ENCODE data around the gene BTN3A1. TPM values are rescaled to one million over a fixed set of nuclear protein-coding genes. Genes with fewer than 3 reads are reported as not detected.

Gene BTN3A1
- total and polyA plus RNA-seq, 2 of the 13 experiments (the other 11 are each of a cell fraction or from before 2014, with no cell fraction given): 13.3 to 14.0 TPM

DNA sequence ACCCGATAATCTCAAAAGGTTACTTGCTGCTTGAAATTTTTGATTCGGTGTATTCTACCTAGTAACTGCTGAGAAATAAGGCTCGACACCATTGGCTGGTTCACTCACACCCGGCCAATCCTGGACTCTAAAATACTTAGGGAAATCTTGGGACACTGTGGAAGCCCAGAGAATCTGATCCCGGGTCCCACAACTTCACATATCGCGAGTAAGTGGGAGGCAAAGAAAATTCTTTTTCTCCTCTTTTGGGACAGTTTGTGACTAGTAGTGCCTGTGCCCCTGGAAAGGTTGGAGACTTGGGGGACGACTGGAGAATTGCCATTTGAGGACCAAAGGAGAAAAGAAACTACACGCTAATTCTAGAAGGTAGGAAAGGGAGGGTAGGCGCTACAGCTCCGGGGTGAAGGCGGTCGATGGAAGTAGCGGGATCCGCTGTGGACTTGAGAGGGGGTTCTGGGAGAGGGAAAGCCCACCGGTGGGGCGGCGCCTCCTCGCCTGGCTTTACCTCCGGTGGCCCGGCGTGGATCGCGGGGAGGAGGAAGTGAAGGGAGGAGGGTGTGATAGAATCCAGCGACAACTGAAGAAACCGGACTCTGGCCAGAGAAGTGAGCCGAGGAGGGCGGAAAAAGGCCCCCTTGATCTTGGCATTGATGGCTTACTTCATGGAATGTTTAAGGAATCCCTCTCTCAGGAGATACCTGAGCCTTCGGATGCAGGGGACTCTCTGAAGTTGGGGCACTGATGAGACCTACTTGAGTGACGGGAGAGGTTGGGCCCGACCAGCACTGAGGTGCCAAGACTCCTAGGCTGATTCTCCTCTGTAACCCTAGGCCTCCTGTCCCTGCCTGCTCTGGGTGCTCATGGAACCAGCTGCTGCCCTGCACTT, 19.4 kb downstream of the BTN3A1 start (continued):
- TF ChIP-seq ZNF646 (CRISPR knock-in tag; IDR thresholded peaks at IDR 0.05): no peak
- no peak for TF ChIP-seq HMGXB3 (CRISPR knock-in tag; IDR thresholded peaks at IDR 0.05; ENCODE audit: borderline replicate concordance)
- TF ChIP-seq RFXANK (CRISPR knock-in tag; IDR thresholded peaks at IDR 0.05): peak; percentile 99
- no peak for TF ChIP-seq SPEN (CRISPR knock-in tag; IDR thresholded peaks at IDR 0.05; ENCODE audit: low read depth)
- TF ChIP-seq SRSF9 (IDR thresholded peaks at IDR 0.05; ENCODE audit: borderline replicate concordance, insufficient read depth, low read depth, low read length, poor library complexity, severe bottlenecking): no peak
- no peak for TF ChIP-seq SIN3A (IDR thresholded peaks at IDR 0.05; ENCODE audit: borderline replicate concordance, low read depth, low read length)
- no peak for TF ChIP-seq NFE2L1 (CRISPR knock-in tag; IDR thresholded peaks at IDR 0.05; ENCODE audit: borderline replicate concordance)
- no peak for TF ChIP-seq ZNF7 (CRISPR knock-in tag; IDR thresholded peaks at IDR 0.05)
- TF ChIP-seq TERF1 (CRISPR knock-in tag; IDR thresholded peaks at IDR 0.05): no peak
- TF ChIP-seq FOXK2 (IDR thresholded peaks at IDR 0.05): no peak
- no peak for TF ChIP-seq HMG20A (CRISPR knock-in tag; IDR thresholded peaks at IDR 0.05; ENCODE audit: borderline replicate concordance)
- TF ChIP-seq PHB2 (IDR thresholded peaks at IDR 0.05; ENCODE audit: partially characterized antibody): no peak
- TF ChIP-seq HDAC2 (CRISPR knock-in tag; IDR thresholded peaks at IDR 0.05): no peak
- no peak for TF ChIP-seq BCL6 (CRISPR knock-in tag; IDR thresholded peaks at IDR 0.05)
- TF ChIP-seq ZNF350 (CRISPR knock-in tag; IDR thresholded peaks at IDR 0.05; ENCODE audit: borderline replicate concordance, low read depth): peak; percentile 78
- no peak for TF ChIP-seq SMAD1 (CRISPR knock-in tag; IDR thresholded peaks at IDR 0.05; ENCODE audit: borderline replicate concordance, low read depth)
- TF ChIP-seq GABPA (IDR thresholded peaks at IDR 0.05; ENCODE audit: low read depth, low read length): no peak
- TF ChIP-seq GABPA (CRISPR knock-in tag; IDR thresholded peaks at IDR 0.05; ENCODE audit: low read depth): no peak
